DMS153 treated with DMSO at 0.1 percent for 48 hours (cell line): Measurements from ENCODE around the gene AKIRIN2.
"Not testable (repeated sequence)": the region's sequence is repeated elsewhere in the genome, so short reads cannot be mapped to it uniquely, and the experiment has no call there.

Experiments
- DNase-seq: peaks from one replicate; lab custom pipeline; 2025; ENCODE audit not compliant: unreplicated experiment; lab: John Stamatoyannopoulos, UW

Gene AKIRIN2

DNA sequence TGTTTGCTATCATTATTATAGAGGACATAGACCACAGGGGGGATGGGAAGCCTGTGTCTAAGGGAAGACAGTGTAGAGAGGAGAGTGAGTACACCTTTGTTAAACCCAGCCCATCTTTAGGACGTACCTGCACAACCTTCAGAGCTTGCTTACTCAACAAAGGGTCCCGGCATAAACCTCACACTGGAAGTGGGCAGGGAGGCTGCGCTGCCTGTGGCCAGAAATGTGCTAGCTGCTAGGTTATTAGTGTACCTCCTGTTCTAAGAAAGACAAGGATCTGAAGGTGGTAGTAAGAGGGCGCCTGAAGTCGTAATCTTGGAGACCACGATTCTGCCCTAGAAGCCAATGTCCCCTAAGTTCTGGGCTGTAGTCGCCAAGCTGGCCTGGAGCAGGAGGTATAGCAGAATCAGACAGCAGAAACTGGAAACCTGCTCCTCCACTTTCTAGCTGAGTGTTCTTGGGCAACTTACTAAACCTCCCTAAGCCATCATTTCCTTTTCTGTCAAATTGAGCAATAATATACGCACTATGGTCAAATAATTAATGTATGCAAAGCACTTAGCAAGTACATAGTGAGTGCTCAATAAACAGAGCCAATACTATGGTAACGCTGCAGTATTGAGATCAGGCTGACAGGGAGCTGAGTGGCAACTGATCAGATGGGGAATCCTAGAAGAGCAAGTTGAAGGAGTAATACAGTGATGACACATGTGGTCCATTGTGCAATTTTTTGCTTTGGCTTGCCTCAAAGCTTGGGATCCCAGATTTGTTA is 16.8 kb upstream of the AKIRIN2 start:
- DNase-seq, result no peak

DNA sequence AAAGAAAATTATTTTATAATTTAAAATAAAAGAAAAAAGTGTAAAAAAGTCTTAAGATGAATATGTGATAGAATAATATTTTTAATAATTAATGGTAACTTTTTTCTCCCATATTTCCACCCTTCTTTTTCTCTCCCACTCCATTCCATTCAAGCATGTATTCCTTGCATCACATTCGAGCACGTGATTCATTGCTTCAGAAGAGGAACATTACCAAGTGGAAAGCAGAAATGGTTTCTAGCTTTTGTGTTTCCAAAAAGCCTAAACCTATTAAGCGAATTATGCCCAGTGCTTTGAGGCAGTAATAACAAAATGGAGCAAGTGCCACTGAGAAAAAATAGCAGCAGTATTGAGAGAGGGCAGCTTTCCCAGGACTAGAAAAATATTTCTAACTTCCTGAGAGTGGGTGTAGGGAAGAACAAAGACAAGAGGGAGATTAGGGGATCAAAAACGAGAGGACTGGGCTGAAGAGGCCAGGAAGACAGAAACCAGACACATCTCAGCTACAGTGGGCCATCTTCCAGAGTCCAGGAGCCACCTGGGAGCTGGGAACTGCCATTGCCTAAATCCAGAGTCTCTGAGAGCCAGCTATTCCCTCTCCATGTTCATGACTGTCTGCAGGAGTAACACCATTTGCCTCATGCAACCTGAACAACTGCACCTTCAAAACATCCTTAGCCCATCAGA is 15.0 kb upstream of the AKIRIN2 start:
- DNase-seq, result no peak

DNA sequence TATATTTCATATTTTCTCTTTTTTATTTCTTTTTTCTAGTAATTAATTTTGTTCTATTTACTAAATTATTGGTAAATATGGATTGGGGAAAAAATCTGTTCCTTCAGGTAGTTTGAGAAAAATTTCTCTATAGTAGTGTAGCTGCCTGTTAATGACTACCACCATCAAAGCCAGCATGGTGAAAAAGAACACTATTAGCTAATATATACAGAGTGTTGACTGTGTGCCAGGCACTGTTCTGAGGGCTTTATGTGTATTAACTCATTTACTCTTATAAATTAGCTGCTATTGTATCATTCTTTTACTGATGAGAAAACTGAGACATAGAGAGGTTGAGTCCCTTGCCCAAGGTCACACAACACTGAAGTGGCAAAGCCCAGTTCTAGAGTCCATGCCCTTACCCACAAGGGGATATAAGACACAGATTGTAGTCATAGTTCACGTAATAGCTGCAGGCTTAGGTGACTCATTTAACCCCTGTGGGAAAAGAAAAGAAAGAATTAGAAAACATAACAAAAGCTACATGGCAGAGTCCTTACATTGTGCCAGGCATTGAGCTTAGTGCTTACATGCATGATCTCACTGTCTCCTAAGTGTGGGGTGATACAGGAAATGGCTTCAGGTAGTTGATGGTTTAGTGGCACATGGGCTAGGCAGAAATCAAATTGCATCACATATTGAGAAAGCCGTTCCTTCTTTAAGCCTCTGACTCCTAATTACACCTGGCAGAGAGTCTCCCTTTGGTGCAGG is 12.2 kb upstream of the AKIRIN2 start:
- DNase-seq, result no peak

GRCh38 chr6:87712713-87713112 is 10.7 kb upstream of the AKIRIN2 start:
- not testable (repeated sequence) for DNase-seq

DNA sequence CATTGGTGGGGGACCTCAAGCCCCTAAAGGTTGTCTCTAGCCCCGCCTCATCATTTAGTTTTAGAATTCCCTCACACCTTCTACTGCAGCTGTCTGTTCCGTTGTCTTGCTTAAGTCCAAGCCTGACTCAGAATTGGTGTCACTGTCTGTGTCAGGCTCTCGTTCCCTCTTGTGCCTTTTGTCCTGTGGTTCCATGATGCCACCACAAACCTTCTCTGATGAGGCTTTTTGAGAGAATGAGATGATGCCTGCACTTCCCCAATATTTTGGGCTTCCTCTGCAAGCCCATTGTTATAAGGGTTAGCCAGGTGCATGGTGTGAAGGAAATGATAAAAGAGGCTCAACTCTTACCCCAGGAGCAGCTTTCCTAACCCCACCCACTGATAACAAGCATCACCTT is 8.1 kb upstream of the AKIRIN2 start:
- DNase-seq, result no peak

- DNase-seq, result not testable (repeated sequence)
These were observed 6.8 kb upstream of the AKIRIN2 start for GRCh38 chr6:87708581-87709427.

DNA sequence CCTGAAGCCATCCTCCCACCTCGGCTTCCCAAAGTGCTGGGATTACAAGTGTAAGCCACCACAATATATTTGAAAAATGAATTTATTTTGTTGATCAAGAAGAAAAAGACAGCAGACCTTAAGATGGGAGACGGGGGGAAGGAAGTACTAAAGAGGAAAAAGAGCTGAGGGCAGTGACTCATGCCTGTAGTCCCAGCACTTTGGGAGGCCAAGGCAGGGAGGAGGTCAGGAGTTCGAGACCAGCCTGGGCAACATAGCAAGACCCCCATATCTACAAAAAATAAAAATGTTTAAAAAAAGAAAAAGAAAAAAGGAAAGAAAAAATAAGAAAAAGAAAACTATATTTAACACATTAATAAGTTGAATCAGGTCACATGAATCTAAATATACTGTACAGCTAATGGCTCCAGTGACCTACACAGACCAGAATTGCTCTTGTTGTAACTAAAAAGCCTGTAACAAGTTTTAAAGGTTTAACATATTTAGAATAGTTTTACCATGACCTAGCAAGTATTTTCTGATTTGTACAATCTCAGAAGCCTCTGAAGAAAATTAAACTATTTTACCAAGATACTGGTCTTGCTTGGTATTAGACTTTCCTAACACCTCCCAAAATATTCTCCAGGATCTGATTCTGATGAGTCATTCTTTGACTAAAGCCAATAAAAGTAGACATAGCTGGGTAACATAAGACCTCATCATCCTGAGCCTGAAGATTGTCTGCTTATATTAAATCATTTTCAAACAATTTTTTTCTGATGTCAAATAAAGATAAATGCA is 4.3 kb upstream of the AKIRIN2 start:
- DNase-seq, result no peak

GRCh38 chr6:87705070-87705691 is 3.1 kb upstream of the AKIRIN2 start:
- no peak for DNase-seq

GRCh38 chr6:87703039-87703438 is 1.0 kb upstream of the AKIRIN2 start:
- DNase-seq, result not testable (repeated sequence)

DNA sequence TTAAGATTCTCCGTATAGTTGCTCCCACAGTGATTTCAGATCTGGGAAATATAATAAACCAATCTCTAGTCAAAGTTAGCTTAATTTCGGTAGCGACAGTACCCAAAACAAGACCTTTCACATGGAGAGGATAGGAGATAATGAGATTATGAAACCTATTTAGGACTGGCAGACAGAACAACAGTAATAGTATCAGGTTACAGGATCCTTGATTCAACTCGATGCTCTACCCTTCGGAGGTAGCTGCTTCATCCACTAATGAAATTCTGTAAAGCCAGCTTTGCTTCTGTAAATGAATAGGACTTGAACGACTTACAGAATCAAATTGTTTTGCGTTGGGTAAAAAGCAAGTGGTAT is 534 bp upstream of the AKIRIN2 start:
- peak; percentile 84 for DNase-seq

- no peak for DNase-seq
These were observed 723 bp downstream of the AKIRIN2 start for GRCh38 chr6:87701344-87701675.

DNA sequence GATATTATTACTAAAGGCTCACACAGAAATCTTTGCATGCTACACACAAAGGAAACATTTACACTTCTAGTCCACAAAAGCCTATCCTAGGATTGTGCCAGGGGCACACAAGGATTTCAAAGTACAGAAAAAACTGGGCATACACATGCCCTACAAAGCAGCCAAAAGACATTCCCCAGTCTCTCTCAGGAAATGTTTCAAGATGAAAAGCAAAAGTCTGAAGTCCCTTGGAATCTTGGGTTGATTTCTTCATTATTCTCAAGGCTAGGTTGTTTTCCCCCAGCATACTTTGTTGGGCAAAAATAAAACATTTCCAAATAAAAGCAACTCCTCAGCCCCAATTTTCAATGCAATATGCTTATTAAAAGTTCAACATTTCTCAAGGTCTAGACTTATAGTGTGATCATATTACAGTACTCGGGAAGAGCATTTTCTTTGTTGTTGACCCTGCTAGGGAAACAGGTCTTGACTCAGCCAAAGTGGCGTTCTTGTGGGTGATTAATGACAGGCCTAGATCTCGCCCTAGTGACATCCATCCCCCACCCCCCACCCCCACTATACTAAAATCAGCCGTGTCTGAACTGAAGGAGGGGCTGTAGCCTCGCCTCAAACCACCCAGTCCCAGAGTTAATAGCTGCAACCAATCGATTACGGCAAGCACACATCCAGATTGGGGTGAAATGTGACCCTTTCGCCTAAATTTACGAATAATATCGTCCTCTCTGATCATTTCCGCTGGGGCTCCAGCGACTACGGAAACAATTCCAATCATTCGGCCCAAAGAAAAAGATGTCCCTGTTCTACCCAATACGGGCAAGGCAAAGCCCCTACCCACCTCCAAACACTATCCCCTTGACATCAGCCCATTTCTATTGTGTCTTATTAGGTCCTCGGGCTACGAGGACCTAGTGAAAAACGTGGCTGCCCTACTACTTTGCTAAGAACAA is 1.4 kb downstream of the AKIRIN2 start:
- peak; percentile 59 for DNase-seq

DNA sequence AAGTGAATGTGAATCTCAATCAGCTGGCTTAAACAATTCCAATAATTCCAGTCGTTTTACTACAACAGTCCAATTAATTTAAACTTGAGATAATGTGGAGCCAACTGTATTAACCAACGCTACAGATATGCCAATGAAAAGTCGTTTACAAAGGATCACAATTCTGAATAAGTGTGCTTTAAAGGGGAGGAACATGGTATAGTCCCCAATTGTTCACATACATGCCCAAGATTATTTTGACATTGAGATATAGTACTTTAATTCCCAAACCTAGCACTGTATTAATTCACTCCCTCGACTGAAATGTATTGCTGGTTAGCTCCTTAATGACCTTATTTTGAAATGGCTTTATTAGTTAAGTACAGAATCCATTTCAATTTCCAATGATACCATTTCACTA is 2.5 kb downstream of the AKIRIN2 start:
- no peak for DNase-seq

GRCh38 chr6:87698547-87699006 is 3.5 kb downstream of the AKIRIN2 start:
- DNase-seq, result no peak

- no peak for DNase-seq
These were observed 4.2 kb downstream of the AKIRIN2 start for GRCh38 chr6:87697581-87698546.

DNA sequence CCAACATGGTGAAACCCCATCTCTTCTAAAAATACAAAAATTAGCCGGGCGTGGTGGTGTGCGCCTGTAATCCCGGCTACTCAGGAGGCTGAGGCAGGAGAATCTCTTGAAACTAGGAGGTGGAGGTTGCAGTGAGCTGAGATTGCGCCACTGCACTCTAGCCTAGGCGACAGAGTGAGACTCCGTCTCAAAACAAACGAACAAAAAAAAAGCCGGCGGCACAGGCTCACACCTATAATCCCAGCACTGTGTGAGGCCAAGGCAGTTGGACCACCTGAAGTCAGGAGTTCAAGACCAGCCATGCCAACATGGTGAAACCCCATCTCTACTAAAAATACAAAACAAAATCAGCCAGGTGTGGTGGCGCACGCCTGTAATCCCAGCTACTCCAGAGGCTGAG is 5.2 kb downstream of the AKIRIN2 start:
- DNase-seq, result not testable (repeated sequence)

- DNase-seq, result no peak
These were observed 9.9 kb downstream of the AKIRIN2 start for GRCh38 chr6:87692086-87692485.

DNA sequence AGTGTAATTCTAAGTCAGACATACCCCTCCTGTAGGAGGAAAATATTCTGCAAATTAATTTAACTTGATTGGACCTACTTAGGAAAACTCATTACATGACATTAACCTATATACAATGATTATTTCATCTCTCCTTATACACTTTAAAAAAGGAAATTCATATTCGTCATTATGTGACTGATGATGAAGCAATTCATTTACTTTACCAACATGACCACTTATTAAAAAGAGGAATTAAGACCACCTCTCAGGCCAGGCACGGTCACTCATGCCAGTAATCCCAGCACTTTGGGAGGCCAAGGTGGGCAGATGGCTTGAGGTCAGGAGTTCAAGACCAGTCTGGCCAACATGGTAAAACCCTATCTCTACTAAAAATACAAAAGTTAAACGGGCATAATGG is 11.6 kb downstream of the AKIRIN2 start:
- DNase-seq, result no peak
